Naive B cell (primary cell): ENCODE measurements around the gene OR2AK2. TPM values are rescaled to one million over a fixed set of nuclear protein-coding genes. Genes with fewer than 3 reads are reported as not detected.

Source experiments
- ATAC-seq, 2 donors: fragments of 150-1000 bp; cut with Tn5 transposase; 2 replicates each; pipeline ENCODE4 v1.10.0; 2021; ENCODE audit warnings: low read depth in 2 of 2, mild to moderate bottlenecking in 2 of 2, moderate library complexity in 2 of 2
- DNase-seq: peaks from one replicate; pipeline ENCODE4 v3.0.0; 2022
- H3K27ac Mint-ChIP-seq, 6 donors: one replicate each; pipeline ENCODE4 v1.8.0; 2020 to 2022; ENCODE audit warnings: mild to moderate bottlenecking in 6 of 6, mixed read lengths in 6 of 6, moderate library complexity in 5 of 6, inconsistent platforms in 2 of 6
- H3K27me3 Mint-ChIP-seq, 3 donors: one replicate each; pipeline ENCODE4 v1.8.0; 2021 to 2022; ENCODE audit warnings: mixed read lengths in 3 of 3, mild to moderate bottlenecking in 1 of 3
- H3K36me3 Mint-ChIP-seq, 2 donors: one replicate each; pipeline ENCODE4 v1.8.0; 2020 to 2022; ENCODE audit warnings: mixed read lengths in 2 of 2, inconsistent platforms in 1 of 2, mild to moderate bottlenecking in 1 of 2
- H3K4me1 Mint-ChIP-seq, 3 donors: one replicate each; pipeline ENCODE4 v1.8.0; 2020 to 2022; ENCODE audit warnings: mixed read lengths in 3 of 3, inconsistent platforms in 1 of 3, mild to moderate bottlenecking in 1 of 3, moderate library complexity in 1 of 3
- H3K4me3 Mint-ChIP-seq, 8 donors: one replicate each; pipeline ENCODE4 v1.8.0; 2020 to 2022; ENCODE audit warnings: mild to moderate bottlenecking in 8 of 8, mixed read lengths in 8 of 8, moderate library complexity in 8 of 8, inconsistent platforms in 2 of 8
- H3K9me3 Mint-ChIP-seq, 7 donors: one replicate each; pipeline ENCODE4 v1.8.0; 2020 to 2022; ENCODE audit warnings: mixed read lengths in 7 of 7, mild to moderate bottlenecking in 5 of 7, inconsistent platforms in 2 of 7, moderate library complexity in 1 of 7
- polyA plus RNA-seq, 6 donors: library from polyadenylated mRNA; unstranded; fragments of 300-500 nt; fragmentation: Illumina TruSeq; gene quantifications; one replicate each; pipeline ENCODE4 v1.2.3, GENCODE V29; 2021; ENCODE audit warnings: low read depth in 6 of 6

The OR2AK2 gene
- polyA plus RNA-seq, 6 donors from 2014 or later = not detected

- DNase-seq (peak; percentile 8), ATAC-seq (peak; percentile 86)
- peaks cover 0 to 5% (median 0%) of the 10 kb centered on the region in 7 donors for H3K9me3 Mint-ChIP-seq
- peaks cover 26 to 27% (median 27%) of the 10 kb centered on the region in 3 donors for H3K4me1 Mint-ChIP-seq
- H3K27me3 Mint-ChIP-seq = no peaks in the 10 kb centered on the region
- peaks cover 8 to 10% of the 10 kb centered on the region in 2 donors for H3K36me3 Mint-ChIP-seq
- H3K27ac Mint-ChIP-seq = peak overlapping the region; percentile 66 to 90 (median 81)
- H3K4me3 Mint-ChIP-seq = peak overlapping the region; percentile 28 to 79 (median 53)
Observed at GRCh38 chr1:247966532-247967204, 1.6 kb downstream of the OR2AK2 start.

- H3K4me1 Mint-ChIP-seq = peaks cover 8 to 11% (median 9%) of the 10 kb centered on the region in 3 donors
Observed at GRCh38 chr1:247992986-247993385, 28.0 kb downstream of the OR2AK2 start.

GRCh38 chr1:247998811-247999210 lies 33.8 kb downstream of the OR2AK2 start:
- Mint-ChIP-seq H3K4me1 (peaks cover 0 to 6% (median 4%) of the 10 kb centered on the region in 3 donors), H3K27ac (no peak overlapping the region), H3K27me3 (no peaks in the 10 kb centered on the region), H3K9me3 (peaks cover 0 to 4% (median 0%) of the 10 kb centered on the region in 7 donors), H3K36me3 (peaks cover 0 to 11% of the 10 kb centered on the region in 2 donors), H3K4me3 (no peak overlapping the region)
- DNase-seq = no peak
- no peak for ATAC-seq

More at GRCh38 chr1:247992986-247993385, 28.0 kb downstream of the OR2AK2 start:
- Mint-ChIP-seq H3K27me3 (no peaks in the 10 kb centered on the region), H3K9me3 (peaks cover 0 to 4% (median 0%) of the 10 kb centered on the region in 7 donors), H3K27ac (no peak overlapping the region), H3K4me3 (no peak overlapping the region), H3K36me3 (peaks cover 7 to 12% of the 10 kb centered on the region in 2 donors)
- DNase-seq (no peak), ATAC-seq (no peak)

- no peak for DNase-seq
- peaks cover 0 to 4% (median 0%) of the 10 kb centered on the region in 7 donors for H3K9me3 Mint-ChIP-seq
- H3K4me1 Mint-ChIP-seq = peaks cover 0 to 6% (median 1%) of the 10 kb centered on the region in 3 donors
- H3K36me3 Mint-ChIP-seq = peaks cover 0 to 11% of the 10 kb centered on the region in 2 donors
- no peak for ATAC-seq
- H3K27me3 Mint-ChIP-seq = no peaks in the 10 kb centered on the region
- H3K27ac Mint-ChIP-seq = peak overlapping the region in 1 of 6 donors; percentile 44
- no peak overlapping the region for H3K4me3 Mint-ChIP-seq
Observed at GRCh38 chr1:248000169-248000568, 35.1 kb downstream of the OR2AK2 start.

GRCh38 chr1:248007778-248008177 lies 42.7 kb downstream of the OR2AK2 start:
- Mint-ChIP-seq H3K27ac (no peak overlapping the region), H3K36me3 (peaks cover 28 to 63% of the 10 kb centered on the region in 2 donors), H3K9me3 (peaks cover 15 to 44% (median 33%) of the 10 kb centered on the region in 7 donors), H3K4me1 (no peaks in the 10 kb centered on the region), H3K4me3 (no peak overlapping the region), H3K27me3 (no peaks in the 10 kb centered on the region)
- ATAC-seq (no peak), DNase-seq (no peak)

- Mint-ChIP-seq H3K4me3 (no peak overlapping the region), H3K4me1 (no peaks in the 10 kb centered on the region), H3K9me3 (peaks cover 15 to 44% (median 33%) of the 10 kb centered on the region in 7 donors), H3K36me3 (peaks cover 28 to 52% of the 10 kb centered on the region in 2 donors), H3K27ac (no peak overlapping the region), H3K27me3 (no peaks in the 10 kb centered on the region)
- DNase-seq = no peak
- no peak for ATAC-seq
Observed at GRCh38 chr1:248009681-248010080, 44.6 kb downstream of the OR2AK2 start.

- H3K27me3 Mint-ChIP-seq = no peaks in the 10 kb centered on the region
- H3K4me3 Mint-ChIP-seq = no peak within 1 kb of the TSS
- no peak for DNase-seq
- peaks cover 16 to 36% (median 31%) of the 10 kb centered on the region in 7 donors for H3K9me3 Mint-ChIP-seq
- no peak within 1 kb of the TSS for H3K27ac Mint-ChIP-seq
- no peaks in the 10 kb centered on the region for H3K4me1 Mint-ChIP-seq
- no peak for ATAC-seq
- peaks cover 28 to 39% of the 10 kb centered on the region in 2 donors for H3K36me3 Mint-ChIP-seq
Observed at GRCh38 chr1:248013229-248013710, 48.2 kb downstream of the OR2AK2 start, which contains the start of gene OR2L5. Gene OR2L5 (plus strand): TSS chr1:248013660. CDS start chr1:248021948, 8,288 bp downstream.

- Mint-ChIP-seq H3K4me1 (no peaks in the 10 kb centered on the region), H3K36me3 (peaks cover 6 to 17% of the 10 kb centered on the region in 2 donors), H3K27me3 (no peaks in the 10 kb centered on the region), H3K4me3 (no peak overlapping the region), H3K27ac (no peak overlapping the region), H3K9me3 (peaks cover 4 to 11% (median 9%) of the 10 kb centered on the region in 7 donors)
- no peak for ATAC-seq
- no peak for DNase-seq
Observed at GRCh38 chr1:248015803-248016202, 50.8 kb downstream of the OR2AK2 start.

Other genes starting within 250 kb of the OR2AK2 start
- gene OR6F1, start 248.6 kb upstream of the OR2AK2 start, polyA plus RNA-seq = not detected
- gene OR14K1, start 226.6 kb upstream of the OR2AK2 start, polyA plus RNA-seq = not detected
- gene OR14A2, start 217.1 kb upstream of the OR2AK2 start, polyA plus RNA-seq = not detected
- not detected for gene OR1C1, start 204.7 kb upstream of the OR2AK2 start, polyA plus RNA-seq
- gene OR14A16, start 141.1 kb upstream of the OR2AK2 start, polyA plus RNA-seq = not detected
- gene OR11L1, start 123.3 kb upstream of the OR2AK2 start, polyA plus RNA-seq = not detected
- 1 to 10 TPM; 2.2 to 6.2 (median 4.7) TPM for gene TRIM58, start 108.0 kb upstream of the OR2AK2 start, polyA plus RNA-seq
- gene OR2W3, start 69.6 kb upstream of the OR2AK2 start, polyA plus RNA-seq = 10 to 100 TPM in 1 of 6 donors, 1 to 10 TPM in 3, under 1 TPM in 2; 0.67 to 10.6 (median 2.0) TPM
- under 1 TPM in 1 of 6 donors, not detected in 5; 0.43 TPM for gene OR2T8, start 45.0 kb upstream of the OR2AK2 start, polyA plus RNA-seq
- gene OR2AJ1, start 40.3 kb upstream of the OR2AK2 start, polyA plus RNA-seq = not detected
- under 1 TPM in 2 of 6 donors, not detected in 4; 0.51 to 0.74 TPM for gene OR2L8, start 16.4 kb upstream of the OR2AK2 start, polyA plus RNA-seq
- gene OR2L5, start 48.4 kb downstream of the OR2AK2 start, polyA plus RNA-seq = not detected
- gene OR2L2, start 64.8 kb downstream of the OR2AK2 start, polyA plus RNA-seq = 1 to 10 TPM in 1 of 6 donors, under 1 TPM in 4, not detected in 1; 0.16 to 1.7 (median 0.74) TPM
- gene OR2L3, start 81.6 kb downstream of the OR2AK2 start, polyA plus RNA-seq = under 1 TPM in 1 of 6 donors, not detected in 5; 0.12 TPM
- gene OR2L13, start 130.0 kb downstream of the OR2AK2 start, polyA plus RNA-seq = 1 to 10 TPM in 2 of 6 donors, under 1 TPM in 3, not detected in 1; 0.27 to 1.7 (median 0.61) TPM
- gene OR2M5, start 179.9 kb downstream of the OR2AK2 start, polyA plus RNA-seq = not detected
- not detected for gene OR2M2, start 209.6 kb downstream of the OR2AK2 start, polyA plus RNA-seq
- not detected for gene OR2M3, start 232.0 kb downstream of the OR2AK2 start, polyA plus RNA-seq